Fibroblast of skin of right biceps (primary cell): ENCODE measurements around the gene NKAP.
A peak's percentile ranks its signal among the peaks of the same experiment; 100 is the strongest.
"Not testable (repeated sequence)": the region's sequence is repeated elsewhere in the genome, so short reads cannot be mapped to it uniquely, and the experiment has no call there.

Source experiments
- DNase-seq: peaks from one replicate; pipeline ENCODE4 v3.0.0-alpha.2; 2013

NKAP gene

GRCh38 chrX:119943185-119943988, at the start of gene NKAP:
TSS of gene NKAP (minus strand) at chrX:119943751. CDS start at chrX:119943605, 146 bp downstream.
- DNase-seq = peak; percentile 93

GRCh38 chrX:119991005-119991787, 47.6 kb upstream of the NKAP start:
- no peak for DNase-seq

- no peak for DNase-seq
These were observed 47.0 kb upstream of the NKAP start for GRCh38 chrX:119990556-119991004.

- DNase-seq = no peak
These were observed 46.5 kb upstream of the NKAP start for GRCh38 chrX:119989905-119990555.

GRCh38 chrX:119986203-119986602, 42.7 kb upstream of the NKAP start:
- no peak for DNase-seq

- DNase-seq = no peak
These were observed 41.1 kb upstream of the NKAP start for GRCh38 chrX:119984652-119985051.

GRCh38 chrX:119983494-119983893, 39.9 kb upstream of the NKAP start:
- no peak for DNase-seq

GRCh38 chrX:119982145-119982544, 38.6 kb upstream of the NKAP start:
- no peak for DNase-seq

- peak; percentile 4 for DNase-seq
These were observed 37.9 kb upstream of the NKAP start for GRCh38 chrX:119981286-119982070.

GRCh38 chrX:119977172-119977571, 33.6 kb upstream of the NKAP start:
- not testable (repeated sequence) for DNase-seq

GRCh38 chrX:119971184-119971583, 27.6 kb upstream of the NKAP start:
- DNase-seq = no peak

GRCh38 chrX:119970574-119970973, 27.0 kb upstream of the NKAP start:
- no peak for DNase-seq

- DNase-seq = not testable (repeated sequence)
These were observed 23.3 kb upstream of the NKAP start for GRCh38 chrX:119966837-119967236.

- no peak for DNase-seq
These were observed 17.1 kb upstream of the NKAP start for GRCh38 chrX:119960625-119961024.

- not testable (repeated sequence) for DNase-seq
These were observed 12.4 kb upstream of the NKAP start for GRCh38 chrX:119955807-119956570.

GRCh38 chrX:119954374-119954773, 10.8 kb upstream of the NKAP start:
- no peak for DNase-seq

- no peak for DNase-seq
These were observed 4.8 kb upstream of the NKAP start for GRCh38 chrX:119948381-119948780.

GRCh38 chrX:119945481-119945880, 1.9 kb upstream of the NKAP start:
- DNase-seq = no peak

- peak; percentile 0 for DNase-seq
These were observed 743 bp downstream of the NKAP start for GRCh38 chrX:119942831-119943184.

GRCh38 chrX:119942173-119942819, 1.3 kb downstream of the NKAP start:
- DNase-seq = no peak

- no peak for DNase-seq
These were observed 2.2 kb downstream of the NKAP start for GRCh38 chrX:119941336-119941735.
